Measurements from ENCODE around the gene FSIP1. TPM values are rescaled to one million over a fixed set of nuclear protein-coding genes. Genes with fewer than 3 reads are reported as not detected.
A peak's percentile ranks its signal among the peaks of the same experiment; 100 is the strongest.

The FSIP1 gene
- total RNA-seq, 2 donors from 2014 or later, result 0.14 to 0.21 TPM

DNA sequence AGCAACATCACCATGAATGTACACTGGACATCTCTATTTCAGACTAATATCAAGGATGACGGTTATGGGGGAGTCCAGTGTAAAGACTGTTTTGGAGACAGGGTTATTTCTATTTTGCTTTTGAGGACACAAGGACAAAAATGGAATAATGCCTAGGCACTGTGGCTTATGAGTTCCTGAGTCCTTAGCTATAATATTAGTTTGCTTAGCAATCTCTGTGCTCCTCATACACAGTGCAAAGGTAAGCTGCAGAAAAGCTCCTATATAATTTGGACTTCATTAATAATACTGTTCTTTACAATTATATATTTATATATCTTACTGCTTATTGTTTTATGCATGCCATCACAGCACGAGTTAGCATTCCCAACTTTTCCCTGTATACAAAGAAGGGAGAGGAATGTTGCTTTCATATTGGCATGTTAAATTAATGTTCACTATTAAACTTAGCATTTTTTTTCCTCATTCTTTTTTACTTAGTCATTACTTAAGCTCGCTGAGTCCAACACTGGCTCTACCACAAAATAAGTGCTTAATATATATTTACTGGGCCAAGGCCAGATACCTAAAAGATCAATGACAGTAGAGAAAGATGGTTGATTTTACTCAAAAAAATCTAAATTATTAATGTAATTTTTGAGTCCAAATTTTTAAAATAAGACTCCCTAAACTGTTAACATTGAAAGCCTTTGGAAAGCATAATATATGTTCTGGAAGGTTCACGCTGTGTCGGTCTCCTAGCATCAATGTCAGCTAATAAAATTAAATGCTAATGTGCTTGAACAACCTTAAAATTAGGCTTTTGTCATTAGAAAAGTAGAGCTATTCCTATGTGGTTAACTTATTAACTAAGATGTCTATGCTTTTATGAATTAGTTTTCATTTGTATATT, 187.9 kb downstream of the FSIP1 start:
- Histone ChIP-seq H3K4me1 (ENCODE audit: control insufficient read depth in 1 of 2, low read depth in 2 of 2) (no peaks in the 10 kb centered on the region), H3K27me3 (replicated peaks; ENCODE audit: insufficient read depth) (no peaks in the 10 kb centered on the region), H3K4me3 (no peak overlapping the region), H3K27ac (no peak overlapping the region), H3K9me3 (no peaks in the 10 kb centered on the region), H3K36me3 (peaks cover 2% of the 10 kb centered on the region)
- no peak for ATAC-seq (ENCODE audit: insufficient number of reproducible peaks, low FRiP score, low read depth)
- TF ChIP-seq, protein P1, sequence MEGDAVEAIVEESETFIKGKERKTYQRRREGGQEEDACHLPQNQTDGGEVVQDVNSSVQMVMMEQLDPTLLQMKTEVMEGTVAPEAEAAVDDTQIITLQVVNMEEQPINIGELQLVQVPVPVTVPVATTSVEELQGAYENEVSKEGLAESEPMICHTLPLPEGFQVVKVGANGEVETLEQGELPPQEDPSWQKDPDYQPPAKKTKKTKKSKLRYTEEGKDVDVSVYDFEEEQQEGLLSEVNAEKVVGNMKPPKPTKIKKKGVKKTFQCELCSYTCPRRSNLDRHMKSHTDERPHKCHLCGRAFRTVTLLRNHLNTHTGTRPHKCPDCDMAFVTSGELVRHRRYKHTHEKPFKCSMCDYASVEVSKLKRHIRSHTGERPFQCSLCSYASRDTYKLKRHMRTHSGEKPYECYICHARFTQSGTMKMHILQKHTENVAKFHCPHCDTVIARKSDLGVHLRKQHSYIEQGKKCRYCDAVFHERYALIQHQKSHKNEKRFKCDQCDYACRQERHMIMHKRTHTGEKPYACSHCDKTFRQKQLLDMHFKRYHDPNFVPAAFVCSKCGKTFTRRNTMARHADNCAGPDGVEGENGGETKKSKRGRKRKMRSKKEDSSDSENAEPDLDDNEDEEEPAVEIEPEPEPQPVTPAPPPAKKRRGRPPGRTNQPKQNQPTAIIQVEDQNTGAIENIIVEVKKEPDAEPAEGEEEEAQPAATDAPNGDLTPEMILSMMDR (IDR thresholded peaks at IDR 0.05), result no peak
- no peak for DNase-seq (ENCODE audit: low spot score)

DNA sequence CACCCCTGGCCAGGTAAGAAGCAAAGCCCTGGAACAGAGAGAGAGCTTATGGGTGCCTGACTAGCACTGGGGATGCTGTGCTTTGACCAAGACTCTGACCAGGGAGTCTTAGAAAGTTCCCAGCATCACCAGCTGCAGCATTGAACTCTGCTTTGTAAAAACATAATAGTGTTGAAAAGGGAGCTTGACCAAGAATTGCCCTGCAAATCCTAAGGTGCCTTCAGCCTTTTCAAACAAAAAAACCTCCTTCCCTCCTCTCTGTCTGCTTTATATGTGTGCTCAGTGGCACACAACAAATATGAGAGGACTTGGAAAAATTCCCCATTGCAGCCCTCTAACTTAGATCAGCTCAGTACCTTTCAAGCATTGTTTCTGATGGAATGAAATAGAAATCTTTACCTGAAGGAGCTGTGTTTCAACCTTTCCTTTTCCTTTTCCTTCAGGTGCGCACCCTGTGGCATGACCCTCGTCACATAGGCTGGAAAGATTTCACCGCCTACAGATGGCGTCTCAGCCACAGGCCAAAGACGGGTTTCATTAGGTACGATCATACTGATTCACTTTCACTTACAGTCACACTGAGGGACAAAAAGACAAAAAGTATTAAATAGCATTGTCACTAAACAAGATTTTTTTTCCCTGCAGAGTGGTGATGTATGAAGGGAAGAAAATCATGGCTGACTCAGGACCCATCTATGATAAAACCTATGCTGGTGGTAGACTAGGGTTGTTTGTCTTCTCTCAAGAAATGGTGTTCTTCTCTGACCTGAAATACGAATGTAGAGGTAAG, 188.8 kb downstream of the FSIP1 start:
- no peaks in the 10 kb centered on the region for H3K4me1 ChIP-seq (ENCODE audit: control insufficient read depth in 1 of 2, low read depth in 2 of 2)
- no peak overlapping the region for H3K4me3 ChIP-seq
- no peak overlapping the region for H3K27ac ChIP-seq
- H3K27me3 ChIP-seq (replicated peaks; ENCODE audit: insufficient read depth), result no peaks in the 10 kb centered on the region
- DNase-seq (ENCODE audit: low spot score) (no peak), ATAC-seq (ENCODE audit: insufficient number of reproducible peaks, low FRiP score, low read depth) (no peak)
- peaks cover 8% of the 10 kb centered on the region for H3K36me3 ChIP-seq
- no peaks in the 10 kb centered on the region for H3K9me3 ChIP-seq
- TF ChIP-seq, protein P1 (IDR thresholded peaks at IDR 0.05), result no peak

DNA sequence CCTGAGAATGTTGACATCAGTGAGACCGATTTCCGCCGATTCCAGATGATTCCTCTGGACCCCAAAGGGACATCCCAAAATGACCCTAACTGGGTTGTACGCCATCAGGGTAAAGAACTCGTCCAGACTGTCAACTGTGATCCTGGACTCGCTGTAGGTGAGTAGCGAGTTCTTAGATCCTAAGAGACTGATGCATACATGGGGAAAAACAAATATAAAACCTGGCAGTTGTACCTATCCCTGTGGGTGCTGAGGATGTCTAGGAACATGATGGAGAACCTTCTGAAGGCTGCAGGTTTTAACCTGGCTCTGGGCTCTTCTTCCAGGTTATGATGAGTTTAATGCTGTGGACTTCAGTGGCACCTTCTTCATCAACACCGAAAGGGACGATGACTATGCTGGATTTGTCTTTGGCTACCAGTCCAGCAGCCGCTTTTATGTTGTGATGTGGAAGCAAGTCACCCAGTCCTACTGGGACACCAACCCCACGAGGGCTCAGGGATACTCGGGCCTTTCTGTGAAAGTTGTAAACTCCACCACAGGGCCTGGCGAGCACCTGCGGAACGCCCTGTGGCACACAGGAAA, 189.5 kb downstream of the FSIP1 start:
- H3K36me3 ChIP-seq, result peaks cover 10% of the 10 kb centered on the region
- no peaks in the 10 kb centered on the region for H3K4me1 ChIP-seq (ENCODE audit: control insufficient read depth in 1 of 2, low read depth in 2 of 2)
- no peaks in the 10 kb centered on the region for H3K9me3 ChIP-seq
- no peaks in the 10 kb centered on the region for H3K27me3 ChIP-seq (replicated peaks; ENCODE audit: insufficient read depth)
- no peak overlapping the region for H3K27ac ChIP-seq
- ATAC-seq (ENCODE audit: insufficient number of reproducible peaks, low FRiP score, low read depth) (no peak), DNase-seq (ENCODE audit: low spot score) (no peak)
- H3K4me3 ChIP-seq, result no peak overlapping the region
- TF ChIP-seq, protein P1 (IDR thresholded peaks at IDR 0.05), result no peak

DNA sequence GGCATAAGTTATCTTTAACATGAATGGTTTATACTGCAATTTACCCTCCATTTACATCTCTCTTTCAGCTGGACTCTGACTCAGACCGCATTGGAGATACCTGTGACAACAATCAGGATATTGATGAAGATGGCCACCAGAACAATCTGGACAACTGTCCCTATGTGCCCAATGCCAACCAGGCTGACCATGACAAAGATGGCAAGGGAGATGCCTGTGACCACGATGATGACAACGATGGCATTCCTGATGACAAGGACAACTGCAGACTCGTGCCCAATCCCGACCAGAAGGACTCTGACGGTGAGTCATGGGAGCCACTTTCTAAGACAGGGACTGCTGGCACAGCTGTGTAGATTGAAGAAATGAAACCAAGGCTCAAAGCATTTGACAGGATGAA, 190.1 kb downstream of the FSIP1 start:
- Histone ChIP-seq H3K4me3 (no peak overlapping the region), H3K36me3 (peaks cover 10% of the 10 kb centered on the region), H3K27me3 (replicated peaks; ENCODE audit: insufficient read depth) (no peaks in the 10 kb centered on the region), H3K4me1 (ENCODE audit: control insufficient read depth in 1 of 2, low read depth in 2 of 2) (no peaks in the 10 kb centered on the region), H3K9me3 (no peaks in the 10 kb centered on the region), H3K27ac (no peak overlapping the region)
- DNase-seq (ENCODE audit: low spot score), result no peak
- TF ChIP-seq, protein P1 (IDR thresholded peaks at IDR 0.05), result no peak
- ATAC-seq (ENCODE audit: insufficient number of reproducible peaks, low FRiP score, low read depth), result peak; percentile 35

DNA sequence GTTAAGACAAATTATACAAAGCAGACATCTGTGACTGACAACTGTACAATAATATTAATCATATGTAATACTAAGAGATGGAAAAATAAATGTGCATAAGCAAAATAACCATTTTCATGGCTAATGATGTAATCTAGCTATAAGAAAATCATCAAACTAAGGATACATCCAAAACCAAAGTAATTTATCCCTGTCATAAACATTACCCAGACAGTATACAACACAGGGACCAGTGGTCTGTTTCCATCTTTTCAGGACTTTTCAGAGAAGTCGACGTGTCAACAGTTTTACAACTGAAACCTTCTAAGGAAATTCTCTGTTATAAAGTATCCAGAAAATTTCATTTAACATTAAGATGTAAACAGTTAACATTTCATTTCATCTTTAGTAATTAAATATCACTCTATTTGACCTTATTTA, 190.7 kb downstream of the FSIP1 start:
- Histone ChIP-seq H3K9me3 (no peaks in the 10 kb centered on the region), H3K4me3 (no peak overlapping the region), H3K36me3 (peaks cover 10% of the 10 kb centered on the region), H3K27me3 (replicated peaks; ENCODE audit: insufficient read depth) (no peaks in the 10 kb centered on the region), H3K27ac (no peak overlapping the region), H3K4me1 (ENCODE audit: control insufficient read depth in 1 of 2, low read depth in 2 of 2) (no peaks in the 10 kb centered on the region)
- TF ChIP-seq, protein P1 (IDR thresholded peaks at IDR 0.05), result no peak
- ATAC-seq (ENCODE audit: insufficient number of reproducible peaks, low FRiP score, low read depth) (no peak), DNase-seq (ENCODE audit: low spot score) (no peak)
